Keratinocyte (primary cell): ENCODE data around the gene BPGM.

ENCODE experiments used
- EZH2 ChIP-seq: IDR thresholded peaks from one replicate; pipeline ENCODE4 v1.6.1; 2012; ENCODE audit warnings: inconsistent platforms, mild to moderate bottlenecking, low read length, moderate library complexity
- TF ChIP-seq, protein P1 (sequence below), 3 experiments: IDR thresholded peaks in 1 of 3; conservative IDR thresholded peaks in 1 of 3; optimal IDR thresholded peaks in 1 of 3; 2 replicates in 2 of 3; 3 replicates in 1 of 3; pipeline versions ENCODE3 to v1.5.1; 2011; ENCODE audit warnings: low read length in 3 of 3, mild to moderate bottlenecking in 3 of 3, moderate library complexity in 2 of 3, control low read depth in 1 of 3, inconsistent platforms in 1 of 3; ENCODE audit not compliant: insufficient read depth in 2 of 3; ENCODE audit errors: extremely low read depth in 1 of 3

DNA sequence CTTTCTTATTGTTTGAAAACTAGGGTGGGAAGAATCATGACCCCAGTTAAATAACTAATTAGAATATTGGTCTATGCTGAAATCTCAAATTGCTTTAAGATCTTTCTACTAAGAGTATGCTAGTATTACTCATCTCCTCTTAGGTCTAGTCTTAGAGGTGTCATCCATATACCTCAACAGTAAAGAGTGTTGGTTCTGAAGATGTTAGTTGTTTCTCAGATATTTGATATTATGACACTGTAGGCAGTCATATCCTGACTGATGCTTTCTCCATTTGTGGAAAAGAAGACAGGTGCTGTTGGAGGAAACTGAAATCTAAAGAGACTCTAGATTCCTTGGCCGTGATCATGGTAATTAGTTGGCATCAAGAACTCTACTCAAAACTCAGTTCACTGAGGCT, 21.2 kb downstream of the BPGM start:
- TF ChIP-seq, protein P1, sequence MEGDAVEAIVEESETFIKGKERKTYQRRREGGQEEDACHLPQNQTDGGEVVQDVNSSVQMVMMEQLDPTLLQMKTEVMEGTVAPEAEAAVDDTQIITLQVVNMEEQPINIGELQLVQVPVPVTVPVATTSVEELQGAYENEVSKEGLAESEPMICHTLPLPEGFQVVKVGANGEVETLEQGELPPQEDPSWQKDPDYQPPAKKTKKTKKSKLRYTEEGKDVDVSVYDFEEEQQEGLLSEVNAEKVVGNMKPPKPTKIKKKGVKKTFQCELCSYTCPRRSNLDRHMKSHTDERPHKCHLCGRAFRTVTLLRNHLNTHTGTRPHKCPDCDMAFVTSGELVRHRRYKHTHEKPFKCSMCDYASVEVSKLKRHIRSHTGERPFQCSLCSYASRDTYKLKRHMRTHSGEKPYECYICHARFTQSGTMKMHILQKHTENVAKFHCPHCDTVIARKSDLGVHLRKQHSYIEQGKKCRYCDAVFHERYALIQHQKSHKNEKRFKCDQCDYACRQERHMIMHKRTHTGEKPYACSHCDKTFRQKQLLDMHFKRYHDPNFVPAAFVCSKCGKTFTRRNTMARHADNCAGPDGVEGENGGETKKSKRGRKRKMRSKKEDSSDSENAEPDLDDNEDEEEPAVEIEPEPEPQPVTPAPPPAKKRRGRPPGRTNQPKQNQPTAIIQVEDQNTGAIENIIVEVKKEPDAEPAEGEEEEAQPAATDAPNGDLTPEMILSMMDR (optimal IDR thresholded peaks at IDR 0.05 in 1 of 3, IDR thresholded peaks at IDR 0.05 in 1 of 3, conservative IDR thresholded peaks at IDR 0.05 in 1 of 3; ENCODE audit: extremely low read depth in 1 of 3, insufficient read depth in 2 of 3, low read length in 3 of 3) = no peak
- no peak for TF ChIP-seq EZH2
